GM19025 (cell line): ENCODE data around the gene CACNA1C.

Source experiments
- ATAC-seq: cut with Tn5 transposase; IDR thresholded peaks from one replicate; pipeline ENCODE4 v1.9.1; 2021; ENCODE audit warnings: mild to moderate bottlenecking, low read depth, moderate library complexity; ENCODE audit not compliant: unreplicated experiment

The CACNA1C gene

DNA sequence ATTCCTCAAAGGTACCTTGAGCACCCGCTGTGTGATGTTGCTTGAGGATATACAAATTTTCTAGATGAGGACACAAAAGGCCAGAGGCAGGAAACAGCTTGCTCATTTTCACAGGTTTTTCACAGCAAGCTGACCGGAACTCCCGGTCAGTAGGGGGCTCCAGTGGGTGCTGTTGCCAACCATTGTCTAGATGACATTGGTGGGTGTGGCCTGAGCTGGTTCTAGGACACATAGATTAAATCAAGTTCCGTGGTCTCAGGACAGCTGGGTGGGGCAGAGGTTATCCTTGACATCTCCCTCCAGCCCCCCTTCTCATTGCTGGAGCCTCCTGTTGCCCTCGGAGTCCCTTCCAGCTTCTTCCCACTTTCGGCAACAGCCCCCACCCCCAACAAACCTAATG lies 588.4 kb downstream of the CACNA1C start:
- ATAC-seq = no peak

DNA sequence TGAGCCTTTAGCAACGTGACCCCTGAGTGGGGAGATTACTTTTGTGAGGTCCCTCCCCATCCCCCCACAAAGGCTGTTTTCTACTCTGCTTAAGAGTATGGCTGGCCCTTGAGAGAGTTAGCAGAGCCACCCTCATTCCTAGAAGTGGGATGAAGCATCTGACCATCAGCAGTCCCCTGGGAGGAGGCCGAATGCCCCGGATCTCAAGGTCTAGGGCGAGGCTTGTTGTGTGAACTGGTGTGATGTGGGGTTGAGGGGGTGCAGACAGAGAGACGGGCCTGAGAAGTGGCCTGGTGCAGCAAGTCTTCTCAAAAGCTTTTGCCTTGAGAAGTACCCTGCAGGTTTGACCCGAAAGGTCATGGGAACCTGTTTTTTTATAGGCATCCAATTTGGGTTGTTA lies 589.0 kb downstream of the CACNA1C start:
- no peak for ATAC-seq

DNA sequence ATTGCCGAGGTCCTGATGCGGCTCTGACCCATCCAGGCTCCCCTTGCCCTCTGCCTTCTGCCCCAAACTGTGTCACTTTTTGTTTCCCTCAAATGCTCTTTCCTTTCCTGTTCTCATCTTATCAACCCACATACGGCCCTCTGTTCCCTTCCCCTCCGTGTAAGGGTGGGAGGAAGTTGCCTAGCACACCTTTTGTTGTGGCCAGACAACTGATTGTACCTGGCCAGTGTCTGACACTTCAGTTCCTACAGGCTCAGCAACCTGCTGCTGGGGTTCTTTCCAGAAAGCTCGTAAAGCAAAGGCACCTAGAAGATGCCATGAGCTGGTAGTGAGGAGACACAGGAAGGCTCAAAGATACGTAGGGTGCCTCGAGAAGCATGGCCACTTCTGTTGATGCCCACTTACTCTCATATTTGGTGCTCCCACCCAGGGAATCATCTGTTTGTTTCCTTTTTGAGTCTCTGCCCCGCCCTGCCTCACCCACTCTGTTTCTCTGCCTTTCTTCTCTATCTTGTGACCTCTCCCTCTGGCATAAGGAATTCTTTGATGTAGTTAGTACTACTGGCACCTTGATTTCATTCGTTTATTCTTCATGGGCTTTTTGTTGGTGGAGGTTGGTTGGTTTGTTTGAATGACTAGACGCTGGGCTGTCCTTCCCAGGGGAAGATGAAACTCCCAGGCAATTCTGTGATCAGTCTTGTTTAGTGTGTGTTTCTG lies 589.5 kb downstream of the CACNA1C start:
- no peak for ATAC-seq

DNA sequence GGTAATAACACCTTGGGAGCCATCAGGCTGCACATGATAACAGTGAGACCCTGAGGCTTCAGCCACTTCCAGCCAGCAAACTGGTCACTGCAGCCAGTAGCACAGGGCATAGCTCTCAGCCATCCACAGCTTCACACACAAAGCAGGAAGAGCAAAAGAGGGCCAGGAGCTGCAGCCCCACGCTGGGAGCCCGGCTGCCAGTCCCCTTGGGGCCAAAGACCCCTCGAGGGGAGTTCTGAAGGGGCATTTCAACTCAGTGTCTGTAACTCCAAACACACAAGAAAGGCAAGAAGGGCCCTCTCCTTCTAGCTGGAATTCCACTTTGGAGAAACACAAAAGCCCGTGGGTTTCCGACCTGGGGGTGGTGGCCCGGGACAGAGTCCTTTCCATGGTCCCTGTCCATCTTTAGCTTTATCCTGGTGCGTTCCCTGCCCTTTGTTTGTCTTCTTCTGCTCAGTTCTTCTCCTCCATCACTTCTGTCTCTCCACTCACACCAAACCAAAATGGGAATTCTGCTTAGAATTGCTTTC lies 590.2 kb downstream of the CACNA1C start:
- ATAC-seq = no peak

DNA sequence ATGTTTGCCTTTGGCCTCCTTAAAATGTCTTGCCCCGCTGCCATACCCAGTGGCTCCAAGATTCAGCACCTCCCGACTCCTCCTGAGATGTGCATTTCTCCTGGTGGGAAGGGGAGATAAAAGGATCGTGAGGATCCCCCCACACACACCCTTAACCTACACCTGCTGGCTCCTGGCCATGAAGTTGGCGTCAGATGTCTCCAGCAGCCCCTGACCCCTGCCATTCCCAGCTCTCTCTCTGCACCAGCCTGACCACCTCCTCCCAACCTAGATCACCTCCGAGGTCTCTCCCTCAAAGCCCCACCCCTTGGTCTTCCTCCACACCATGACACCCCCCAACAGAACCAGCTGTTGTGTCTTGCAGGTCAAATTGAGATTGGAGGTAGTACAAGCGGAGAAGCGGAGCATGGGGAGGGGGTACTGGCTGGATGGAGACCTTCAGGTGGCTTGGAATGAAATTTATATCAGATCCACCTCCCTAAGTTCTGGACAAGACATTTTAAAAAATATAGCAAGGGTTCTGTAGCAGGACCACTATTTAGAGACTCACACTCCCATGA lies 590.9 kb downstream of the CACNA1C start:
- no peak for ATAC-seq

DNA sequence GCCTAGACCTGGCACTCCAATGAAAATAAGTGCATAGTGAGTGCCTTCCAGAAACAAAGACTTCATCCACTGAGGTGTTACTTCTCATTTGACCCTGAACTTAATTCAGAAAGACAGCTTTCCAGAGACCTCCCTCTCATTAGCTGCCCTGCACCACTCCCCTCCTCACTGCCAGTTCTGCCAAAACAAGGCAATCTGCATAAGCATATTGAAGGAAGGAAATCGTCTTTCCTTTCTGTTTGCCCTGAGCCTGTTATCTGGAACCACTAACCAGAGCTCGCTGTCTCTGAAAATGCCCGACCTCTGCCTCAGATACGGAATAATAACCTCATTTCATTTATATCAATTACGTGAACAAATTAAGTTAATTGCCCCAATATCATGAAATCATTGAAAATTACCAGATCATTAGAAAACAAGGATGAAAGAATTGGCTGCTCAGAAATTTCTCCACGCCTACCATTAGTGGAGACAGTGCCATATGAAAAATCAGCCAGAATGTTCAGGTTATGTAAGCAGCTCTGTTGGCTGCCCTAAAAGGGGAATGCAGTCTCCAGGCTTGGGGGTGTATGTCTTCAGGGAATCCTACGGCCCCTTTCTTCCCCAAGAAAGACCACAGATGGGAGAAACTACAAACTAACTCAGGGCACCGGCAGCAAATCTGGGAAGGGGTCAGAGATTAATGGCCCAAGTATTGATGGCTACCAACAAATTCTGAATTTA lies 592.1 kb downstream of the CACNA1C start:
- no peak for ATAC-seq

DNA sequence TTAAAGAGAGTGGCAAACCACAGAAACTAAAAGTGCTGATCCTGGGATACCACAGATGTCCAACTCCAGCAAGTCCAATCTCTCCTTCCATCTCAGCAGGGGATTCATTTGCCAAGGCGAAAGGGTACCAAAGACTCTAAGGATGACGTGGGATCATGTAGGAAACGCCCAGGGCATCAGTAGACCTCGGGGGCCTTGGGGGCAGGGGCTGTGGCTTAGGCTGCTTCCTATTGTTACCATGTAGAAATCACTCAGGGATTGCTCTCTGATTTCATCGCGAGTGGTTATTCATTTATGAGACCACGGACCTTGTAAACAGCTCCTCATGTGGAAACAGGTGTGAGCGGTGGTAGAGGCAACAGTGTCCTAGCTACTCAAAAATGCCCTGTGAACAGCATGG lies 592.7 kb downstream of the CACNA1C start:
- ATAC-seq = no peak

DNA sequence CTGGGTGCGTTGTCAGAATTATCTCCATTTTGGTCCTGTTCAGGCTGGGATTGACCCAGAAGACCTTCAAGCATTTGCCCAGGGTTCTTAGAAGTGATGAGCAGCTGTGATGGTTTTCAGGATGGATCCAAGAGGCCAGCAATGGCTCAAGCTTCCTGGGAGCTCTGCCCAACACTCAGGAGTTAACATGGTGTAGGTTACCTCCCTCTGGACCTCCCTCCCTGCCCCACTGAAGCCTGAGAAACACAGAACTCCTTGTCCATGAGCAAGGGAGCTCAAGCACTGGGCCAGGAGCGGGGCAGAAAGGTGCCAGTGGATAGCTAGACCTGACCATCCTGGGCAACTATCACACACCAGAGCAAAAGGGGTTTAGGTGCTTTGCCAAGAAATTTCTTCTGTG lies 593.6 kb downstream of the CACNA1C start:
- ATAC-seq = no peak

DNA sequence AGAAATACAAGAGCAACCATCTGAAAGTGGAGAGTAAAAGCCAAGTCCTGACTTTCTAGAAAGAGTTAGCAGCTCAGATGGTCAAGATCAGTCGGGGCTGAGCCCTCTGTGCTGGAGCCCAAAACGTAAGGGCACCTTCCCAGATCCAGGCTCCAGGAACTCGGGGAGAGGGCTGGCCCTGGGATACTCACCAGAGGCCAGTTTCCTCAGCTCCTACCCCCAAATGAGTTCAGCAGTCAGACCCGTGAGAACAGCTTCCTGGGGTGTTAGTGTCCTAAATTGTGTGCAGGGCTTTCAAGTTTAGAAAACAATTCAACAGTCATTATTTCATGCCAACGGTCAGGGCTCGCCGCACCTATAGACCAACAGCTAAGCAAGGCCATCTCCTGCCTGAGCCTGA lies 594.4 kb downstream of the CACNA1C start:
- no peak for ATAC-seq

DNA sequence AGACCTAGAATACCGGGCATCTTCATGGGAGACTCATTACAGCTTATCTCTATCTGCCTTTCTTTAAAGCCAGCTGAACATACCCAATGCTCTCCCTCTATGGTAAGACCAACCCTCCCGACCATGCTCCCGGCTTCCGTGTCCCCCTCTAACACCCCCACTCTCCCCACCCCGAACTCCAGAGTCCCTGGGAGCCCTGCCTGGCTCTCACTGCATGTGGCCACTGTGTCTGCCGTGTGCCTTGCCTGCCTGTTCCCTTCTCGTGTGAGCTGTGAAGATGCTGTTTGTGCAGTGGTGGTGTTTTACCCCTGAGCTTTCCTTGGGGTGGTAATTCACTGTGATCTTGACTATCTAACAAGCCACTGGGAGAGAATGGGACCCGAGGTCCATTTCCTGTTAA lies 595.6 kb downstream of the CACNA1C start:
- no peak for ATAC-seq

DNA sequence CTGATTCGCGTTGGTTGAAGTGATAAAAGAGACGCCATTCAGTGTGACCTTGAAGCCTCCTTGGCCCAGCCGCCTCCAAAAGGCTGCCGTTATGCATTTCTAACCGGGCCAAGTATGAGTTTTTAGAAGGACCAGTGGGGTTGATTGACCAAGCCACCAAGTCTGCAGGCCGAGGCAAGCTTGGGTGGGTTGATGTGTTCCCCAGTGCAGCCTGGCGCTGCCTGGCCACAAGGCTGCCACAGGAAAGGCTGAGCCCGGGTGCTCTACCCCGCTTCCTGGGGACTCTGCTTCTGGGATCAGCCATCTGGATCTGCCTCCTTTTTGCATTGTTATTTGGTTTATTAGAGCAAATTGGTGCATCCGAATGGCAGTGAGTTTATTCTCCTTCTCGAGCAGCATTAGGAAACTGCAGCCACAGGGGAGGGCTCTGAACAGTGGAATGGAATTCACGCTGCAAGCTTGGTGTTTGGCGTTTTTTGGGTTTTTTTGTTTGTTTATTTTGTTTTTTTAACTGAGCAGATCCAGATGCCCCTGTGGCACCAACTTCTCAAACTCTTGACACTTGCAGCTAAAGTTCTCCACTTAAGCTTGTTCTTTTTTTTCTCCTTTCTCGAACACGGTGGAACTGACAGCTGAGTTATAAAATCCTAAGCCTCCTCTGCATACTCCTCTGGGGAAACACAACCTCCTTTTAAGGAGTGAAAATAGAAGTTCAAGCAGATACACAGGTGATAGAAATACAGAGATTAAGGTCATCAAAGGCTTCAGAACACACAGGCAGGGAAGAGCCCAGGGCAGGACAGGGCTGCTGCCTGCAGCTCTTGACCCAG lies 596.6 kb downstream of the CACNA1C start:
- ATAC-seq = no peak

DNA sequence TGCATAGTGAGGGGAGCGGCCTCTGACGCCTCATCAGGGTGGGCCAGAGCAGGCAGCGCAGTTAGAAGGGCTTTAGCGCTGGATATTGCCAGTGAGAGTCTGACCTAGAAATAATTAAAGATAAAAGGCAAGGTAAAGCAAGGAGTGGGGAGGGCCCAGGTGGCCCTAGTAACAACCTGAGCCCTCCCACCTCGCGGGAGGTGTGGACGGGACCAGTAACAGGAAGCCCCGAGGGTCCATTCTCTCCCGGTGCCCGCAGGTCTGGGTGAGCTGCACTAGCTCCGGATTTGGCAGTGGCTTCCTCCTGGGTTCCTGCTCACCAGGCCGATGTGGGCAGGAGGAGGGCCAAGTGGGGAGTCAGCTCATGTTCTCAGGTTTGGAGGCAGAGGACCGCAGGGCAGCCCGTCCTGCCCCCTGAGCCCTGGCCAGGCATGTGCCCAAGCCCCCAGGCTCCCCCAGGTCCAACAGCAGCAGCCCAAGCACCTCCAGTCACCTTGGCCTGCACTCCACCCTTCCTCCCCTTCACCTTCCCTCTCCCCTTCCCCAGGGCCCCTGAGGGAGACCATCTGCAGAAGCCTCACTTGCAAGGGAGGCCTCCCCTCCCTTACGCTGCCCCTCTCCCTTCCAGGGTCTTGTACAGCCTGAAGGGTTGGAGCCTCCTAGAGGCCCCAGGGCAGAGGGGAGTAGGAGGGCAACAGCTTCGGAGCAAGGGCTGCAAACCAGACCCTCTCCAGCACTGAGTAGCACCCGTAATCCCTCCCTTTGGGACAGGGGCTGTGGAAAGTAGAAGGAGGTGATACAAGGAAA lies 597.7 kb downstream of the CACNA1C start:
- no peak for ATAC-seq

DNA sequence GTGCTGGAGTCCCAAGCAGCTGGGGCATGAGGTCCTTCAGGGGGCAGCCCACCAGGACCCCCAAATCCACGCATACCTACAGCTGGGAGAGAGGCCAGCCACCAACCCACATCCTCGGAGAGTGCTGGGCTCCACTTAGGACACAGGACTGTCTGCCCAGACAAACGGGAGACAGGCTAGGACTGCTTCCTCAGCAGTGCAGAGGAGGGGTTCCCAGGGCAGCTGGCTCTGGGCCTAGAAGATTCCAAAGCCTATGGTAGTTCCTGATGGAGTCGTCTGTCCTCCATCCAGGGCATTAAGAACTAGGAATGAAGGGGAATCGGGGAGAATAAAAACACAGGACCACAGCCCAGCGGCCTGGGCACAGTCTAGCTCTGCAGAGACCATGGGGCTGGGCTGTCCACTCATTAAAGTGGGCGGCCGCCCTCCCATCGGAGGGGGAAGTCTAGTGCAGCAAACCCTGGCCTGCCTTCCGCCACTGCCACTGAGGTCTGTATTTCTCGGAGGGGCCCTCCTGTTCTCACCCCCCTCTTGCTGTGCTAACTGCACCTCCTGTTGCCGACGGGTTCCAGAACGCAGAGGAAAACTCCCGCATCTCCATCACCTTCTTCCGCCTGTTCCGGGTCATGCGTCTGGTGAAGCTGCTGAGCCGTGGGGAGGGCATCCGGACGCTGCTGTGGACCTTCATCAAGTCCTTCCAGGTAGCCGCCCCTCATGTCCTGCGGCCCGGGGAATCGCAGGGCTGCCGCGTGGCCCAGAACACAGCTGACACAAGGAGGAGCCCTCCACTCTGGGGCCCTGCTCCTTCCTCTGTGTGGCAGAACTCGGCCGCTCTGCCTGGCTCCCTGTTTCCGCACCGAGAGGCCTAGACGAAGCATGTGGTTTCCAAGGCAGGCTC lies 598.5 kb downstream of the CACNA1C start:
- no peak for ATAC-seq

DNA sequence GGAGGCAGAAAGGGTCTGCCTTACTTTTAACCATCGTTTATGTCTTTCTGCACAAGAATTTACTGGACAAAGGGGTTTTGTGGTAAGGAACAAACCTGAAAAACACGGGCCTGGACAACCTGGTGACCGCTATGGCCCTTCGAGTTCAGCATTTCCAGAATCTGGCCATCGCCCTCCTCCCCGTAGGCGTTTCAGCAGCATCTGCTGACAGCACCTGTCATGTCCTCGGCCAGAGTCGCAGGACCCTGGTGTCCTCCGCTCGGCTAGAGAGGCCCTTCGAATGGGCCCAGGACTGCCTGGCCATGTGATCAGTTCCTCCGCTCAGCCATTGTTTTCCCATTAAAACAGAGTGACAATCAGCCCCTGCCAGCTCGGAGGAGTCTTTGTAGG lies 599.2 kb downstream of the CACNA1C start:
- ATAC-seq = no peak

DNA sequence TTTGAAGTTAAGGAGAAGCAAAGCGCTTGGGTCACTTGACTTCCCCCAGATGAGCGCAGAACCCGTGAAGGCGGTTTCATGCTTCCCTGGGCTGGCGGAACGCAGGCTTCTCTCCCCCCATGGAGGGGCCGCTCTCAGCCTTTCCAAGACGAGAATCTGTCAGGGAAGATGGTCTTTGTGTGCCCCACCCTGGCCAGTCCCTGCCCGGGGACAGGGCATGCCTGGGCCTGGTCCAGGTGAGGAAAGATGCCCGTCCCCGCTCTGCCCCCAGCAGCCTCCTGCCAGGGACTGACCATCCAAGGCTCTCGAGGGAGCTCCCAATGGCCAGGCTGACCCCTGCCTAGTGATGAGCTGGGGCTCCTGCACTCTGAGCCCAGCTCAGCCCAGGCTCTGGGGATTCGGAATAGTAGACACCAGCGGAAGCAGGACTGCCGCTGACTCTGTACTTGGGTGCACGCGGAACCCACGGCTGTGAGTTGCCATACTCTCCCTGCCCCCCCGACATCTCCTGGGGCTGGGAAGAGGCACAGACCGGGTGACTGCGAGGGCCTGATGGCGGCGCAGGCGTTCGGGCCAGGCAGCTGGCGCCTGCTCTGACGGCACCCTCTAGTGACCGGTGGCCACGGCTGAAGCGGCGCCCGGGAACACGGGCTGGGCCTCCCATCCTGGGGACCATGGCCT lies 599.8 kb downstream of the CACNA1C start:
- no peak for ATAC-seq

DNA sequence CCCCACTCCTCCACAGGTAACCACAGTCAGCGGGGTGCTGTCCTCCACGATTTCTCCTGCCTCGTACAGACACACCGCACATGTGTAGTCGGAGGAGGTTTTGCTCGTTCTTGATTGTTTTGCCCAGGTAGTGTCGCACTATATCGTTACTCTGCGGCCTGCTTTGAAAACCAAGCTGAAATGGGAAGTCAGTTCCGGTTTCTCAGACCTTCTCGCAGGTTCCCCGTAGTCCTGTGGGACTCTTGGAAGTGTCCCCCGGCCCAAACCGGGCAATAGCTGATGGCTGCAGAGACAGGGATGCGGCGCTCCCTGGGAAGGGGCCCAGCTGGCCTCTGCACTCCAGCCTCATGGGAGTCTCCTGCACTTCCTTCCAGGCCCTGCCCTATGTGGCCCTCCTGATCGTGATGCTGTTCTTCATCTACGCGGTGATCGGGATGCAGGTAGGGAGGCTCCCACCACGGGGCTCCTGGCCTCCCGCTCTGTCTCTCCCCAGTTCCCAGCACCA lies 600.7 kb downstream of the CACNA1C start:
- no peak for ATAC-seq

DNA sequence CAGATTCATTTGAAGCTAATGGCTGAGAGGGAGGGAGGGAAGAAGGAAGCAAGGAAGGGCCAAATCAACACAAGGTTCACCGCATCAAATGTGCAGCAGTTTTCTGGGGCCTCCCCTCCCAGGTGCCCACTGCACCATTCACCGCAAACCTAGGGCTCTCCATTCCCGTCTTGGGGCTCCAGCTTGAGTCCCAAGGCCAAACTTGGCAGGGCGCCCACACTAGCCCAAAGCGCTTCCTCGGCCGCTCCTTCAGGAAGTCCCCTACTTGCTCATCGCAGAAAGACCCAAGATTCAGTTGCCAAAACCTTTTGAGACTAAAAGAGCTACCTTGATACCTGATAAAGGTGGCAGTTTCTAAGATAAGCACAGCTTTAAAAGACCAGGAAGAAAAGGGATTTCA lies 601.5 kb downstream of the CACNA1C start:
- no peak for ATAC-seq

DNA sequence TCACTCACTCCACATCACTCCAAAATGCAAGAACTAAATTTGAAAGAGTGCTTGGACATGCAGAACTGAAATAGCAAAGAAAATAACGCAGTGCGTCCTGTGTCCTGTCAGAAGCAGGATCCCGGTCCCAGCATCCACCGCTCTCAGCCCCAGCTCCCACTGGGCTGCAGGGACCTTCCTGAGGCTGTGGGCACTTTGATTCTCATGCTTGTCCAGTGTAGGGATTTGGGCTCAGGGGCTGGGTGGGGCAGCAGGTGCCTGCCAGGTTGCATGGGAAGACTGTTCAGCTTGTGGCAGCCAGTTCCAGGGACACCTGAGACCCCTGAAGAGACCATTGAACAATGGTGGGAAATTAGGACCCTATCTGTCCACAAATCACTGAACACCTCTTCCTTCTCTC lies 602.0 kb downstream of the CACNA1C start:
- ATAC-seq = no peak
